Keratinocyte (primary cell): ENCODE results near the gene RNF227. TPM values are rescaled to one million over a fixed set of nuclear protein-coding genes. Genes with fewer than 3 reads are reported as not detected.

Source experiments
- DNase-seq: peaks from one replicate; pipeline ENCODE4 v3.0.0-alpha.2; 2011; ENCODE audit warnings: low read depth, missing footprints, low spot score
- FAIRE-seq: peaks from 2 replicates; lab custom pipeline; 2011; peaks lifted over from hg19 to GRCh38; lab: Jason Lieb, UNC
- H2AFZ ChIP-seq: 2 replicates; pipeline ENCODE4 v1.6.0; 2012; ENCODE audit warnings: low read length, control low read depth, inconsistent platforms; ENCODE audit not compliant: control insufficient read depth
- H3K27ac ChIP-seq: 2 replicates; pipeline ENCODE4 v1.5.1; 2011; ENCODE audit warnings: low read length; ENCODE audit not compliant: control insufficient read depth, insufficient read depth
- H3K27me3 ChIP-seq: 3 replicates; pipeline ENCODE4 v1.6.0; 2011; ENCODE audit warnings: low read length; ENCODE audit not compliant: control insufficient read depth, insufficient read depth; ENCODE audit errors: extremely low read depth
- H3K36me3 ChIP-seq, 2 experiments: 2 replicates in 1 of 2; 3 replicates in 1 of 2; pipeline ENCODE4 v1.5.1; 2011; ENCODE audit warnings: low read length in 2 of 2, mild to moderate bottlenecking in 1 of 2; ENCODE audit not compliant: control insufficient read depth in 2 of 2, insufficient read depth in 2 of 2; ENCODE audit errors: extremely low read depth in 1 of 2
- H3K4me1 ChIP-seq: 3 replicates; pipeline ENCODE4 v1.5.1; 2011; ENCODE audit warnings: low read length; ENCODE audit not compliant: control insufficient read depth, insufficient read depth; ENCODE audit errors: extremely low read depth
- H3K4me2 ChIP-seq: 3 replicates; pipeline ENCODE4 v1.6.0; 2011; ENCODE audit warnings: low read depth, low read length; ENCODE audit not compliant: control insufficient read depth, insufficient read depth; ENCODE audit errors: extremely low read depth
- H3K4me3 ChIP-seq, 3 experiments: fragments of 200-600 bp in 1 of 3; sonication (generic) in 1 of 3; 2 replicates in 2 of 3; 3 replicates in 1 of 3; pipeline ENCODE4 v1.5.1; 2011 to 2016; ENCODE audit warnings: low read length in 3 of 3, mild to moderate bottlenecking in 3 of 3, control low read depth in 2 of 3, inconsistent platforms in 1 of 3, low read depth in 1 of 3, mixed read lengths in 1 of 3, mixed run types in 1 of 3, moderate library complexity in 1 of 3; ENCODE audit not compliant: control insufficient read depth in 2 of 3, insufficient read depth in 2 of 3; ENCODE audit errors: extremely low read depth in 1 of 3
- H3K79me2 ChIP-seq: 2 replicates; pipeline ENCODE4 v1.6.0; 2012; ENCODE audit warnings: low read length; ENCODE audit not compliant: control insufficient read depth, insufficient read depth
- H3K9ac ChIP-seq: 3 replicates; pipeline ENCODE4 v1.6.0; 2011; ENCODE audit warnings: low read length; ENCODE audit not compliant: control insufficient read depth, insufficient read depth; ENCODE audit errors: extremely low read depth
- H3K9me1 ChIP-seq: 3 replicates; pipeline ENCODE4 v1.6.0; 2011; ENCODE audit warnings: low read length; ENCODE audit not compliant: control insufficient read depth, insufficient read depth; ENCODE audit errors: extremely low read depth
- H3K9me3 ChIP-seq: 2 replicates; pipeline ENCODE4 v1.5.1; 2012; ENCODE audit warnings: low read depth, low read length; ENCODE audit not compliant: control insufficient read depth
- H4K20me1 ChIP-seq: 3 replicates; pipeline ENCODE4 v1.6.0; 2011; ENCODE audit warnings: low read length; ENCODE audit not compliant: control insufficient read depth, insufficient read depth; ENCODE audit errors: extremely low read depth
- CTCF ChIP-seq, 3 experiments: IDR thresholded peaks in 1 of 3; conservative IDR thresholded peaks in 1 of 3; optimal IDR thresholded peaks in 1 of 3; 2 replicates in 2 of 3; 3 replicates in 1 of 3; pipeline versions ENCODE3 to v1.5.1; 2011; ENCODE audit warnings: low read length in 3 of 3, mild to moderate bottlenecking in 3 of 3, moderate library complexity in 2 of 3, control low read depth in 1 of 3, inconsistent platforms in 1 of 3; ENCODE audit not compliant: insufficient read depth in 2 of 3; ENCODE audit errors: extremely low read depth in 1 of 3
- EZH2 ChIP-seq: IDR thresholded peaks from one replicate; pipeline ENCODE4 v1.6.1; 2012; ENCODE audit warnings: inconsistent platforms, mild to moderate bottlenecking, low read length, moderate library complexity
- dilution Hi-C: fragments of 300-500 bp; cut with MboI; formaldehyde crosslinking; loops from one replicate; pipeline ENCODE4 v1.7.0; 2020; ENCODE audit warnings: low sequenced_read_pairs; ENCODE audit not compliant: extremely low pct_ligation_motif_present
- polyA plus RNA-seq, 5 experiments: library from polyadenylated mRNA; depleted of rRNA in 3 of 5; stranded (reverse) in 3 of 5; stranded (forward) in 1 of 5; unstranded in 1 of 5; fragments of >200 nt; gene quantifications; 1 replicate in 1 of 5; 2 replicates in 3 of 5; 3 replicates in 1 of 5; pipeline versions ENCODE4 v1.2.1 to v1.2.3, GENCODE V29; 2011 to 2012; ENCODE audit warnings: missing spikeins in 2 of 5, low read depth in 1 of 5, low replicate concordance in 1 of 5

RNF227 gene
- polyA plus RNA-seq, 1 donor (not counting 4 experiments of a cell fraction or from before 2014, with no cell fraction given) = 3.6 TPM

GRCh38 chr17:7903154-7904103, 12.7 kb downstream of the RNF227 start:
- dilution Hi-C loops = no loop called here
- Histone ChIP-seq H3K27me3 (no peaks in the 10 kb centered on the region), H3K4me3 (no peak overlapping the region), H3K4me1 (no peaks in the 10 kb centered on the region), H3K9me1 (no peaks in the 10 kb centered on the region), H4K20me1 (no peaks in the 10 kb centered on the region), H3K79me2 (no peaks in the 10 kb centered on the region), H3K27ac (no peak overlapping the region), H3K4me2 (no peak overlapping the region), H3K9ac (no peak overlapping the region), H3K9me3 (no peaks in the 10 kb centered on the region), H2AFZ (no peak overlapping the region), H3K36me3 (peaks cover 45 to 70% of the 10 kb centered on the region in 2 experiments)
- DNase-seq (no peak), FAIRE-seq (no peak)
- TF ChIP-seq EZH2 (no peak), CTCF (optimal IDR thresholded peaks at IDR 0.05 in 1 of 3, IDR thresholded peaks at IDR 0.05 in 1 of 3, conservative IDR thresholded peaks at IDR 0.05 in 1 of 3; ENCODE audit: extremely low read depth in 1 of 3, insufficient read depth in 2 of 3, low read length in 3 of 3) (no peak)

DNA sequence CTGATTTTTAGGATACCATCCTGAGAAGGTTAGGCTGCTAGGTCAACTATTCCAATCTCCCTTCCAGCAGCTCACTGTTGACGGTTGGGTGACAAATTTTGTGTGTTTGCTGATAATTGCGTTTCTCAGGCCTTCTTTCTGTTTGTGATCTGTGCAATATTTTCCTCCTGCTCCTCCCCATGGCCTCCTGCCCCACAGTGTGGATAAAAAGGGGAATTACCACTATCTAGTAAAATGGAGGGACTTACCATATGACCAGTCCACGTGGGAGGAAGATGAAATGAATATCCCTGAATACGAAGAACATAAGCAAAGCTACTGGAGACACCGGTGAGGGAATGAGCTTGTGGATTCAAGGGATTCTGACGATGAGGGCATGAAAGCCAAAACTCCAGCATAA, 18.3 kb downstream of the RNF227 start:
- Histone ChIP-seq H3K4me1 (no peaks in the 10 kb centered on the region), H3K27me3 (no peaks in the 10 kb centered on the region), H3K4me2 (no peak overlapping the region), H3K4me3 (no peak overlapping the region), H3K9me3 (no peaks in the 10 kb centered on the region), H3K9ac (no peak overlapping the region), H4K20me1 (no peaks in the 10 kb centered on the region), H3K79me2 (no peaks in the 10 kb centered on the region), H3K9me1 (no peaks in the 10 kb centered on the region), H2AFZ (no peak overlapping the region), H3K36me3 (peaks cover 40 to 59% of the 10 kb centered on the region in 2 experiments), H3K27ac (no peak overlapping the region)
- no peak for FAIRE-seq
- DNase-seq = no peak
- dilution Hi-C loops = no loop called here
- no peak for TF ChIP-seq EZH2
- TF ChIP-seq CTCF (optimal IDR thresholded peaks at IDR 0.05 in 1 of 3, IDR thresholded peaks at IDR 0.05 in 1 of 3, conservative IDR thresholded peaks at IDR 0.05 in 1 of 3; ENCODE audit: extremely low read depth in 1 of 3, insufficient read depth in 2 of 3, low read length in 3 of 3) = peak in 2 of 3 experiments; percentile 45 to 48
